H1 (cell line): ENCODE data around the gene UBIAD1. TPM values are rescaled to one million over a fixed set of nuclear protein-coding genes. Genes with fewer than 3 reads are reported as not detected.

Experiments used
- CHD7 ChIP-seq: fragments of 300-600 bp; sonication (generic); IDR thresholded peaks from 2 replicates; pipeline ENCODE4 v1.7.1; 2012; ENCODE audit warnings: low read length, moderate library complexity, mild to moderate bottlenecking, inconsistent platforms; ENCODE audit not compliant: insufficient replicate concordance
- JUND ChIP-seq: IDR thresholded peaks from 2 replicates; pipeline ENCODE4 v1.6.1; 2011; ENCODE audit warnings: mild to moderate bottlenecking, improper control_type of control experiment, low read length
- KDM1A ChIP-seq: fragments of 200-600, 300-600 bp; sonication (generic); IDR thresholded peaks from 2 replicates; pipeline ENCODE4 v1.7.1; 2016; ENCODE audit warnings: mild to moderate bottlenecking, low read length, borderline replicate concordance
- KDM4A ChIP-seq: IDR thresholded peaks from one replicate; pipeline ENCODE4 v1.7.1; 2012; ENCODE audit warnings: low read depth, mild to moderate bottlenecking, moderate library complexity, low read length, inconsistent platforms; ENCODE audit not compliant: severe bottlenecking
- SAP30 ChIP-seq: fragments of 300-600 bp; sonication (generic); IDR thresholded peaks from 2 replicates; pipeline ENCODE4 v1.7.1; 2012; ENCODE audit warnings: low read length, moderate library complexity, mild to moderate bottlenecking, inconsistent platforms; ENCODE audit not compliant: insufficient read depth, insufficient replicate concordance
- TCF12 ChIP-seq: IDR thresholded peaks from 2 replicates; pipeline ENCODE4 v1.6.1; 2011; ENCODE audit warnings: low read depth, mild to moderate bottlenecking, low read length
- USF2 ChIP-seq: IDR thresholded peaks from 2 replicates; pipeline ENCODE4 v1.6.1; 2011; ENCODE audit warnings: low read length, improper control_type of control experiment
- YY1 ChIP-seq: IDR thresholded peaks from 2 replicates; pipeline ENCODE4 v1.6.1; 2011; ENCODE audit warnings: low read depth, mild to moderate bottlenecking, low read length
- polyA plus RNA-seq, 7 experiments: library from polyadenylated mRNA; depleted of rRNA in 3 of 7; stranded (reverse) in 5 of 7; unstranded in 2 of 7; fragments of >200 nt in 5 of 7; fragments of 200-250 nt in 2 of 7; gene quantifications; 1 replicate in 5 of 7; 2 replicates in 1 of 7; 4 replicates in 1 of 7; pipeline versions ENCODE4 v1.2.1 to v1.2.3, GENCODE V29; 2011 to 2013; ENCODE audit warnings: missing spikeins in 2 of 7, mixed read lengths in 2 of 7
- total RNA-seq: library from RNA; stranded (reverse); fragmentation: NEBNext Ultra II Directional; extraction: Animal tissue kit (Norgen Biotek cat#: 25700); gene quantifications from 2 replicates; pipeline ENCODE4 v1.2.1, GENCODE V29; 2021

The UBIAD1 gene
- total and polyA plus RNA-seq, 2 of the 8 experiments (the other 6 are each of a cell fraction or from before 2014, with no cell fraction given) = 23.4 to 26.6 TPM

- TF ChIP-seq KDM4A (no peak), YY1 (peak; percentile 22; the same call in 1 of the 2 replicates), USF2 (no peak), JUND (peak; percentile 60; the same call in 1 of the 2 replicates), TCF12 (no peak), CHD7 (no peak), SAP30 (no peak), KDM1A (no peak)
Measured at GRCh38 chr1:11262171-11263049, 10.6 kb upstream of the UBIAD1 start, which contains the start of gene MTOR (continued).
